ENCODE measurements around the gene TMEM145.
A peak's percentile ranks its signal among the peaks of the same experiment; 100 is the strongest.
"Not testable (repeated sequence)": the region's sequence is repeated elsewhere in the genome, so short reads cannot be mapped to it uniquely, and the experiment has no call there.

Gene TMEM145

GRCh38 chr19:42313096-42313839, at the start of gene TMEM145:
TMEM145 (plus strand) TSS chr19:42313309; CDS start chr19:42313377, 68 bp downstream.
- peak; percentile 70 for DNase-seq (ENCODE audit: low read depth, low spot score)

DNA sequence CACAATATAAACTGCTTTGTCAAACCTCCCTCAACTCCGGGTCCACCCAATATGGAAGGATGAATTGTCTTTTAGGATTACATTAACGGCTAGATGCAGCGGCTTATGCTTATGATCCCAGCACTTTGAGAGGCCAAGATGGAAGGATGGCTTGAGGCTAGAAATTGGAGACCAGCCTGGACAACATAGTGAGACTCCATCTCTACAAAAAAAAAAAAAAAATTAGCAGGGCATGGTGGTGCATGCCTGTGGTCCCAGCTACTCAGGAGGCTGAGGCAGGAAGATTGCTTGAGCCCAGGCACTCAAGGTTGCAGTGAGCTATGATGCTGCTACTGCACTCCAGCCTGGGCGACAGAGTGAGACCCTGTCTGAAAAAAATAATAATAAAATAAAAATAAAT, 47.0 kb upstream of the TMEM145 start:
- not testable (repeated sequence) for DNase-seq (ENCODE audit: low read depth, low spot score)

GRCh38 chr19:42266928-42267603, 46.0 kb upstream of the TMEM145 start:
- DNase-seq (ENCODE audit: low read depth, low spot score): not testable (repeated sequence)

DNA sequence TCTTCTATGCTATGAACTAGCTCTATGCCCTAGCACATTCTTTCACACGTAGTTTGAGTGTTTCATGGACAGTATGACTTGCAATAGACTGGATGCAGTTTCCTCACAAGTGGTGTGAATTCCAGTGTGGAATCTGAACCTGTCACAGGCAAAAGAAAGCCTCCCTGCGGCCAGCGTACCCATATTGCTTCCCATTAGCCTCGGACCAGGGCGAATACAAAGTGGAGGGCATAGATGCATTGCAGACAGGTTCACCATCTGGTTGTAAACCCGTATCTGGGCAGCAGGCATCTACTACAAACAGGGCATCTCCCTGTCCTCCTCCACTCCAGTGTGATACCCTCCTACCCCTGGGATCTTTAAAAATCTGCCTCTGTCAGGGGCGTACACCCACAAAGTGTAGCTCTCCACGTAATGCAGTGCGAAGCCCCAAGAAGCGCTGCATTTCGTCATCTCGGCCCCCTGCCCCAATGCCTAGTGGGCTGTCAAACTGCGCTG, 45.4 kb upstream of the TMEM145 start:
- DNase-seq (ENCODE audit: low read depth, low spot score): no peak

- DNase-seq (ENCODE audit: low read depth, low spot score): peak; percentile 100
Observed at GRCh38 chr19:42268142-42268703, 44.9 kb upstream of the TMEM145 start.

GRCh38 chr19:42268704-42269477, 44.2 kb upstream of the TMEM145 start, which contains the start of gene CIC:
CIC (plus strand) TSS chr19:42269252; CDS start chr19:42271784, 2,532 bp downstream.
- peak; percentile 100 for DNase-seq (ENCODE audit: low read depth, low spot score)

DNA sequence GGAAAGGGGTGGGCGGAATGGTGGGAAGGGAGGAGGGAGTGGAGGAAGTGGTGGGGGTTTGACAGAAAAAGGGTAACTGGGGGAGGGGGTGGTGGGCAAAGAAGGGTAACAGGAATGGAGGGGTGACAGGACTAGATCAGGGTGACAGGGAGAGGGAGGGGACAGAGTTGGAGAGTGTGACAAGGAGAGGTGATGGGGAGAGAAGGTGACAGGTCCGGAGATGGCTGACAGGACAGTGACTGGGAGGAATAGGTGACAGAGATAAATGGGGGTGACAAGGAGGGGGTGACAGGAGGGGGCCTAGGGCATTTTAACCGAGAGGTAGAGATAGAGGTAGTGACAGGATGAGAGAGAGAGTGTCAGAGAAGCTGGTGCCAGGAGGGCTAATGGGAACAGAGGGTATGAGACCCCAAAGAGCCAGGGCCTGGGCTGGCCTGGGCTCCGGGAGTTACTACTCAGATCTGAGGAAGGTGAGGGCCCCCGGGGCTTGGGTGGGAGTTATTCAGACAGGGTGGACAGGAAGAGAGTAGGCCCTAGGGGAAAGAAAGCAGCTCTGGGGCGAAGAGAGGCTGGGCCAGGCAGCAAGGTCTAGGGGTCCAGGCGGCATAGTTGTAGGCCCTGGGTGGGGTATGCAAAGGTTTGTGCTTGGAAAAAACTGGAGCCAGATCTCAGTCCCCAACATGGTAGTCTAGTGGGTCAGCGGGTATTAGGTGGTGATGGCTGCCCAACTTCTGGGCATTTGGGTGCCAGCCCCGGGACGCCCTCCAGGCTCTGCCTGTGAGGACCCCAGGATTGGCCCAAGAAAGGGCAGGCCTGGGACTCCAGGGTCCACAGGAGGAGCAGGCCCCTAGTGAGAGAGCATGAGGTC, 43.4 kb upstream of the TMEM145 start:
- DNase-seq (ENCODE audit: low read depth, low spot score): no peak

GRCh38 chr19:42270346-42271044, 42.6 kb upstream of the TMEM145 start:
- DNase-seq (ENCODE audit: low read depth, low spot score): no peak

- DNase-seq (ENCODE audit: low read depth, low spot score): no peak
Observed at GRCh38 chr19:42271045-42271419, 42.1 kb upstream of the TMEM145 start.

GRCh38 chr19:42271861-42272534, 41.1 kb upstream of the TMEM145 start:
- no peak for DNase-seq (ENCODE audit: low read depth, low spot score)

DNA sequence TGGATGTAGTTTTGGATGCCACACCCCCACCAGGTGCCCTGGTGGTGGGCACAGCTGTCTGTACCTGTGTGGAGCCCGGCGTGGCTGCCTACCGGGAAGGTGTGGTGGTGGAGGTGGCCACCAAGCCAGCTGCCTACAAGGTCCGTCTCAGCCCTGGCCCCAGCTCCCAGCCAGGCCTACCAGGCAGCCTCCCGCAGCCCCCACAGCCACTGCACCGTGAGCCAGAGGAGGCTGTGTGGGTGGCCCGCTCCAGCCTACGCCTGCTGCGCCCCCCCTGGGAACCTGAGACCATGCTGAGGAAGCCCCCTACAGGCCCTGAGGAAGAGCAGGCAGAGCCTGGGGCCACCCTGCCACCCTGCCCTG, 40.6 kb upstream of the TMEM145 start:
- no peak for DNase-seq (ENCODE audit: low read depth, low spot score)

- DNase-seq (ENCODE audit: low read depth, low spot score): no peak
Observed at GRCh38 chr19:42272989-42273406, 40.1 kb upstream of the TMEM145 start.

- DNase-seq (ENCODE audit: low read depth, low spot score): no peak
Observed at GRCh38 chr19:42273407-42274064, 39.6 kb upstream of the TMEM145 start.

- DNase-seq (ENCODE audit: low read depth, low spot score): no peak
Observed at GRCh38 chr19:42274065-42274682, 38.9 kb upstream of the TMEM145 start.

DNA sequence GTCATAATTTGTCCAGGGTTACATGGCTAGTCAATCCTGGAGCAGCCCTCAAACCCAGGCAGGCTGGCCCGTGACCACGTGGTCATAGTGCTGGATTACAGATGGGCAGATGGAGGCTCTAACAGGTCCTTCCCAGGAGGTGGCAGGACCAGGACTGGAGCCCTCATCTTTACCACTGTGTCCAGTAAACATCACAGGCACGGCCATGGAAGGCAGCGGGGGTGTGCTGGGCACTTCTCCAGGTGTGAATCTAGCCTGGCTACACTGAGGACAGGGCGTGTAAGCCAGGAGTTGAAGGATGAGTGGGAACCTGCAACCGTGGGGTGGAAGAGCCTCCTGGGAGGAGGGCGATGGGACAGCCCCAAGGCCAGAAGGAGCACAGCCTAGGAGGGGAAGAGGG, 38.0 kb upstream of the TMEM145 start:
- DNase-seq (ENCODE audit: low read depth, low spot score): no peak

DNA sequence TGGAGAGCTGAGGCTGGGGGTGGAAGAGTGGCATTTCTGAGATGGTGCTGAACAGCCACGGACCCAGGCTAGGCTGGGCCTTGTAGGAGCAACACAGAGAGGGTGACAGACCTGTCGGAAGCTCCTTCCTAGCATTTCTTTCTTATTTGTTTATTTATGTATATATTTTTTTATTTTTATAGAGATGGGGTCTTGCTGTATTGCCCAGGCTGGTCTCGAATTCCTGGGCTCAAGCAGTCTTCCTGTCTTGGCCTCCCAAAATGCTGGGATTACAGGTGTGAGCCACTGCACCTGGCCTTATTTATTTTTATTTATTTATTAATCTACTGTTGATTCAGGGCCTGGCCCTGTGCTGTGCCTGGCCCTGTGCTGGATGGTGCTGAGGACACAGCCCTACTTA, 37.6 kb upstream of the TMEM145 start:
- DNase-seq (ENCODE audit: low read depth, low spot score): no peak

GRCh38 chr19:42276284-42276683, 36.8 kb upstream of the TMEM145 start:
- DNase-seq (ENCODE audit: low read depth, low spot score): no peak

- DNase-seq (ENCODE audit: low read depth, low spot score): no peak
Observed at GRCh38 chr19:42276821-42277220, 36.3 kb upstream of the TMEM145 start.
